GM12878 (cell line): ENCODE measurements around the gene SPATA25. TPM values are rescaled to one million over a fixed set of nuclear protein-coding genes. Genes with fewer than 3 reads are reported as not detected.

Experiments used
- BACH1 ChIP-seq: fragments of 450-650 bp; IDR thresholded peaks from 2 replicates; pipeline ENCODE4 v1.6.1; 2017; ENCODE audit warnings: mild to moderate bottlenecking, borderline replicate concordance
- BRCA1 ChIP-seq: IDR thresholded peaks from 2 replicates; pipeline ENCODE4 v1.6.1; 2011; ENCODE audit warnings: low read depth, low read length, improper control_type of control experiment
- FOXK2 ChIP-seq: fragments of 450-650 bp; IDR thresholded peaks from 2 replicates; pipeline ENCODE4 v1.6.1; 2017; ENCODE audit warnings: mild to moderate bottlenecking, moderate library complexity
- HCFC1 ChIP-seq: fragments of 150-350 bp; IDR thresholded peaks from 2 replicates; pipeline ENCODE4 v1.6.1; 2014; ENCODE audit warnings: low read length
- IKZF1 ChIP-seq: fragments of 450-650 bp; conservative IDR thresholded peaks from 2 replicates; pipeline ENCODE4 v1.6.1; 2017; ENCODE audit warnings: antibody characterized with exemption, mild to moderate bottlenecking
- IRF4 ChIP-seq: IDR thresholded peaks from 2 replicates; pipeline ENCODE4 v1.6.1; 2011; ENCODE audit warnings: low read depth, low read length
- MEF2A ChIP-seq: IDR thresholded peaks from 2 replicates; pipeline ENCODE4 v1.6.1; 2011; ENCODE audit warnings: low read depth, mild to moderate bottlenecking, low read length, moderate library complexity; ENCODE audit not compliant: insufficient read depth
- NFXL1 ChIP-seq: fragments of 450-650 bp; IDR thresholded peaks from 2 replicates; pipeline ENCODE4 v1.6.1; 2017; ENCODE audit warnings: antibody characterized with exemption, mild to moderate bottlenecking, borderline replicate concordance
- NFYB ChIP-seq: IDR thresholded peaks from 2 replicates; pipeline ENCODE4 v1.6.1; 2011; ENCODE audit warnings: low read depth, mild to moderate bottlenecking, low read length, improper control_type of control experiment, moderate library complexity; ENCODE audit not compliant: insufficient read depth
- NRF1 ChIP-seq: conservative IDR thresholded peaks from 2 replicates; pipeline ENCODE4 v1.6.1; 2011; ENCODE audit warnings: mild to moderate bottlenecking, low read depth, low read length, improper control_type of control experiment
- PML ChIP-seq: IDR thresholded peaks from 2 replicates; pipeline ENCODE4 v1.6.1; 2012; ENCODE audit warnings: low read length, inconsistent platforms
- POLR2AphosphoS2 ChIP-seq: IDR thresholded peaks from 2 replicates; pipeline ENCODE4 v1.6.1; 2011; ENCODE audit warnings: low read depth, mild to moderate bottlenecking, low read length, improper control_type of control experiment, moderate library complexity
- RB1 ChIP-seq: fragments of 450-650 bp; formaldehyde crosslinking; IDR thresholded peaks from 2 replicates; pipeline ENCODE4 v1.6.1; 2017; ENCODE audit warnings: mild to moderate bottlenecking, borderline replicate concordance
- SIX5 ChIP-seq: IDR thresholded peaks from 2 replicates; pipeline ENCODE4 v1.6.1; 2011; ENCODE audit warnings: mild to moderate bottlenecking, low read depth, low read length, moderate library complexity; ENCODE audit not compliant: severe bottlenecking
- WRNIP1 ChIP-seq: IDR thresholded peaks from 2 replicates; pipeline ENCODE4 v1.6.1; 2011; ENCODE audit warnings: low read depth, low read length, improper control_type of control experiment, borderline replicate concordance
- YY1 ChIP-seq: IDR thresholded peaks from 2 replicates; pipeline ENCODE4 v1.6.1; 2011; ENCODE audit warnings: low read depth, mild to moderate bottlenecking, low read length
- polyA plus RNA-seq, 11 experiments: library from polyadenylated mRNA; depleted of rRNA in 4 of 11; unstranded in 6 of 11; stranded (reverse) in 5 of 11; fragments of >200 nt; fragmentation: Nextera tagmentation in 4 of 11; fragmentation: Illumina TruSeq in 1 of 11; extraction: Ambion mirVana in 4 of 11; extraction: Trizol in 1 of 11; gene quantifications; 1 replicate in 1 of 11; 2 replicates in 10 of 11; pipeline versions ENCODE4 v1.2.1 to v1.2.3, GENCODE V29; 2011 to 2016; ENCODE audit warnings: inconsistent platforms in 2 of 11, missing spikeins in 2 of 11, low read depth in 1 of 11
- total RNA-seq, 4 experiments: library from RNA; depleted of rRNA in 3 of 4; stranded (reverse); fragments of >200 nt in 3 of 4; fragmentation: Illumina TruSeq in 1 of 4; extraction: Trizol in 1 of 4; gene quantifications; 2 replicates each; pipeline versions ENCODE4 v1.2.1 to v1.2.3, GENCODE V29; 2013 to 2021
- TF ChIP-seq, protein P1 (sequence below): fragments of 450-650 bp; IDR thresholded peaks from 2 replicates; pipeline ENCODE4 v1.6.1; 2018; ENCODE audit warnings: borderline replicate concordance, mild to moderate bottlenecking; ENCODE audit not compliant: partially characterized antibody
- TF ChIP-seq, protein P2 (sequence below): fragments of 450-650 bp; formaldehyde crosslinking; IDR thresholded peaks from 2 replicates; pipeline ENCODE4 v1.4.0; 2022; ENCODE audit warnings: mild to moderate bottlenecking, moderate library complexity
- TF ChIP-seq, protein P3 (sequence below): fragments of 450-650 bp; IDR thresholded peaks from 2 replicates; pipeline ENCODE4 v1.6.1; 2017; ENCODE audit warnings: borderline replicate concordance
- TF ChIP-seq, protein P4 (sequence below): fragments of 450-650 bp; IDR thresholded peaks from 2 replicates; pipeline ENCODE4 v1.6.1; 2017; ENCODE audit warnings: mild to moderate bottlenecking

The SPATA25 gene
- total and polyA plus RNA-seq, 10 of the 15 experiments (the other 5 are each of a cell fraction or from before 2014, with no cell fraction given): 0.28 to 2.9 (median 1.3) TPM; not detected in 3

DNA sequence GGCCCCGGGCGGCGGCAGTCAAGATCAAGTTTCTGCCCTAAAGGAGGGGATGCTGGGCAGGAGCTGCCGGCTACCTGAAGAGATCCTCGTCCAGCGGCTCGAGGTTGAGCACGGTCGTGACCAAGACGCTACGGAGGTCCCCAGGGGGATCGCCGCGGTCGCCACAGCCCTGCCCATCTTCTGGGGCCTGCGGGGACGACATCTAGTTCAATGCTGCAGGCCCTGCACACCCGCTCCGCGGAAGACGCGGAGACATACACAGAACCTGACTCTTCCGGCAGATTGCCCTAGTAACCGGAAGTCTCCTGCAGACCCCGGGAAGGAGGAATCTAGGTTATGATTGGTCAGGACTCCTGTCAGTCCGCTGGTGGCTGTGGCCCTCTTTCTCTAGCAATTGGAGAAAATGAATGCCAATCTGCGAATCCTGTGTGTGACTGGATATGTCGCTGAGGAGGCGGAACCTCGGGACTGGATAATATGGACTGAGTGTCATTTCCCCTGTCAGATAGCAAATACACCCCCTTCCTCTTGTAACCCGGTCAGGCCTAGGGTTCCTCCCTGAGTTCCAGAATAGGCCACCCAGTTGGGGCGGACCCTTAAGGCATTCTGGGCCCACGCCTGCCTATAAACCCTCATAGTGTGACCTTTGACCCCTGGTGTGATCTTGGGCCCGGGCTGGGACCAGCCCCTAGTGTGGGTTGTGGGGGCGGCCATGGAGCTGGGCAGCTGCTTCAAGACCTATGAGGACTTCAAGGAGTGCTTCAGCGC is 30.1 kb downstream of the SPATA25 start, which contains the start of the genes ACOT8 and ZSWIM3 (continued):
- TF ChIP-seq NRF1 (no peak), RB1 (peak; percentile 11; the same call in 1 of the 2 replicates), NFXL1 (no peak), FOXK2 (peak; percentile 58), YY1 (no peak; the same call in 1 of the 2 replicates), BACH1 (peak; percentile 24; the same call in 1 of the 2 replicates), BRCA1 (no peak), HCFC1 (no peak; the same call in 1 of the 2 replicates), MEF2A (no peak), POLR2AphosphoS2 (peak; percentile 96), SIX5 (no peak), IKZF1 (peak; percentile 44), IRF4 (peak; percentile 17; the same call in 1 of the 2 replicates), PML (peak; percentile 87; the same call in 1 of the 2 replicates), WRNIP1 (0 out of 2 replicates have a peak, but pooled peaks have one; percentile 36), NFYB (peak; percentile 98)
- TF ChIP-seq, protein P1, sequence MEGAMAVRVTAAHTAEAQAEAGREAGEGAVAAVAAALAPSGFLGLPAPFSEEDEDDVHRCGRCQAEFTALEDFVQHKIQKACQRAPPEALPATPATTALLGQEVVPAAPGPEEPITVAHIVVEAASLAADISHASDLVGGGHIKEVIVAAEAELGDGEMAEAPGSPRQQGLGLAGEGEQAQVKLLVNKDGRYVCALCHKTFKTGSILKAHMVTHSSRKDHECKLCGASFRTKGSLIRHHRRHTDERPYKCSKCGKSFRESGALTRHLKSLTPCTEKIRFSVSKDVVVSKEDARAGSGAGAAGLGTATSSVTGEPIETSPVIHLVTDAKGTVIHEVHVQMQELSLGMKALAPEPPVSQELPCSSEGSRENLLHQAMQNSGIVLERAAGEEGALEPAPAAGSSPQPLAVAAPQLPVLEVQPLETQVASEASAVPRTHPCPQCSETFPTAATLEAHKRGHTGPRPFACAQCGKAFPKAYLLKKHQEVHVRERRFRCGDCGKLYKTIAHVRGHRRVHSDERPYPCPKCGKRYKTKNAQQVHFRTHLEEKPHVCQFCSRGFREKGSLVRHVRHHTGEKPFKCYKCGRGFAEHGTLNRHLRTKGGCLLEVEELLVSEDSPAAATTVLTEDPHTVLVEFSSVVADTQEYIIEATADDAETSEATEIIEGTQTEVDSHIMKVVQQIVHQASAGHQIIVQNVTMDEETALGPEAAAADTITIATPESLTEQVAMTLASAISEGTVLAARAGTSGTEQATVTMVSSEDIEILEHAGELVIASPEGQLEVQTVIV: peak; percentile 92
- TF ChIP-seq, protein P2, sequence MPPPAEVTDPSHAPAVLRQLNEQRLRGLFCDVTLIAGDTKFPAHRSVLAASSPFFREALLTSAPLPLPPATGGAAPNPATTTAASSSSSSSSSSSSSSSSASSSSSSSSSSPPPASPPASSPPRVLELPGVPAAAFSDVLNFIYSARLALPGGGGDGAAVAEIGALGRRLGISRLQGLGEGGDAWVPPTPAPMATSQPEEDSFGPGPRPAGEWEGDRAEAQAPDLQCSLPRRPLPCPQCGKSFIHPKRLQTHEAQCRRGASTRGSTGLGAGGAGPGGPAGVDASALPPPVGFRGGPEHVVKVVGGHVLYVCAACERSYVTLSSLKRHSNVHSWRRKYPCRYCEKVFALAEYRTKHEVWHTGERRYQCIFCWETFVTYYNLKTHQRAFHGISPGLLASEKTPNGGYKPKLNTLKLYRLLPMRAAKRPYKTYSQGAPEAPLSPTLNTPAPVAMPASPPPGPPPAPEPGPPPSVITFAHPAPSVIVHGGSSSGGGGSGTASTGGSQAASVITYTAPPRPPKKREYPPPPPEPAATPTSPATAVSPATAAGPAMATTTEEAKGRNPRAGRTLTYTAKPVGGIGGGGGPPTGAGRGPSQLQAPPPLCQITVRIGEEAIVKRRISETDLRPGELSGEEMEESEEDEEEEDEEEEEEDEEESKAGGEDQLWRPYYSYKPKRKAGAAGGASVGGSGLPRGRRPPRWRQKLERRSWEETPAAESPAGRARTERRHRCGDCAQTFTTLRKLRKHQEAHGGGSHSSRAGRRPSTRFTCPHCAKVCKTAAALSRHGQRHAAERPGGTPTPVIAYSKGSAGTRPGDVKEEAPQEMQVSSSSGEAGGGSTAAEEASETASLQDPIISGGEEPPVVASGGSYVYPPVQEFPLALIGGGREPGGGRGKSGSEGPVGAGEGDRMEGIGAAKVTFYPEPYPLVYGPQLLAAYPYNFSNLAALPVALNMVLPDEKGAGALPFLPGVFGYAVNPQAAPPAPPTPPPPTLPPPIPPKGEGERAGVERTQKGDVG (CRISPR knock-in tag): no peak
- TF ChIP-seq, protein P3, sequence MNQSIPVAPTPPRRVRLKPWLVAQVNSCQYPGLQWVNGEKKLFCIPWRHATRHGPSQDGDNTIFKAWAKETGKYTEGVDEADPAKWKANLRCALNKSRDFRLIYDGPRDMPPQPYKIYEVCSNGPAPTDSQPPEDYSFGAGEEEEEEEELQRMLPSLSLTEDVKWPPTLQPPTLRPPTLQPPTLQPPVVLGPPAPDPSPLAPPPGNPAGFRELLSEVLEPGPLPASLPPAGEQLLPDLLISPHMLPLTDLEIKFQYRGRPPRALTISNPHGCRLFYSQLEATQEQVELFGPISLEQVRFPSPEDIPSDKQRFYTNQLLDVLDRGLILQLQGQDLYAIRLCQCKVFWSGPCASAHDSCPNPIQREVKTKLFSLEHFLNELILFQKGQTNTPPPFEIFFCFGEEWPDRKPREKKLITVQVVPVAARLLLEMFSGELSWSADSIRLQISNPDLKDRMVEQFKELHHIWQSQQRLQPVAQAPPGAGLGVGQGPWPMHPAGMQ: no peak
- TF ChIP-seq, protein P4, sequence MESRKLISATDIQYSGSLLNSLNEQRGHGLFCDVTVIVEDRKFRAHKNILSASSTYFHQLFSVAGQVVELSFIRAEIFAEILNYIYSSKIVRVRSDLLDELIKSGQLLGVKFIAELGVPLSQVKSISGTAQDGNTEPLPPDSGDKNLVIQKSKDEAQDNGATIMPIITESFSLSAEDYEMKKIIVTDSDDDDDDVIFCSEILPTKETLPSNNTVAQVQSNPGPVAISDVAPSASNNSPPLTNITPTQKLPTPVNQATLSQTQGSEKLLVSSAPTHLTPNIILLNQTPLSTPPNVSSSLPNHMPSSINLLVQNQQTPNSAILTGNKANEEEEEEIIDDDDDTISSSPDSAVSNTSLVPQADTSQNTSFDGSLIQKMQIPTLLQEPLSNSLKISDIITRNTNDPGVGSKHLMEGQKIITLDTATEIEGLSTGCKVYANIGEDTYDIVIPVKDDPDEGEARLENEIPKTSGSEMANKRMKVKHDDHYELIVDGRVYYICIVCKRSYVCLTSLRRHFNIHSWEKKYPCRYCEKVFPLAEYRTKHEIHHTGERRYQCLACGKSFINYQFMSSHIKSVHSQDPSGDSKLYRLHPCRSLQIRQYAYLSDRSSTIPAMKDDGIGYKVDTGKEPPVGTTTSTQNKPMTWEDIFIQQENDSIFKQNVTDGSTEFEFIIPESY: peak; percentile 38; the same call in 1 of the 2 replicates
